ENCODE measurements around the gene SLC35E1. TPM values are rescaled to one million over a fixed set of nuclear protein-coding genes. Genes with fewer than 3 reads are reported as not detected.

The SLC35E1 gene
- total and polyA plus RNA-seq, 2 of the 4 experiments (the other 2 are of a cell fraction): 22.6 to 38.0 TPM

DNA sequence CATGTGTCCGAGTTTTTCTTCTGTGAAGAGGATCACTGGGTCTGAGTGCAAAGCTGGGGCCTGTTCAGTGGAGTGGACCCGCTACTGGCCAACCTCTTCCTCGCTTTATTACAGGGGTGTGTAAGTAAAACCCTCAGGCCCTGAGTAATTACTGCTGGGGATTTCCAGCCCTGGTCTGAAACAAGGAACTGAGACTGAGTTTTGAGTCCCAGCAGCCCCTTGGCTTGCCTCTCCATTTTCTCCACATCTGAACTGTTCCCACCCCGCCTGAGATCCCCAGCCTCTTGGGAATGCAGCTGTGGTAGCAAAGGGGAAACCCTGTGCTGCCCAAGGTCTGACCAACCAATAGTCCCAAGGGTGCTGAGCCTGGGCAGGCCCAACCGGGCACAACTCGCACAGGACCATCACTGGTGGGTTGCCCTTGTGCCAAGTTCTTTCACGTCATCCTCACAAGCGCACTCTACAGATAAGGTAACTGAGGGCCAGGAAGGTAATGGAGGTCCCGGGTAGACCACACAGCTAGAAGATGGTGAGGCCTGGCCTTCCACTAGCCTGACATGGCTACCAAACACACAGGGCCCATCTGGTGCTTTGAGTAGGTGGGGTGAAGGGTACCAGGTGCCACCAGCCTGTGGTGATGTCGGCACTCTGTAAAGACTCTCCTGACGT lies 13.7 kb upstream of the SLC35E1 start:
- Histone ChIP-seq H3K56ac (ENCODE audit: extremely low read depth, insufficient read depth, low read length) (no peak overlapping the region), H3K18ac (ENCODE audit: low read depth, low read length) (no peak overlapping the region), H2AK9ac (replicated peaks; ENCODE audit: low read depth, low read length, poor library complexity) (no peak overlapping the region), H3K9me3 (ENCODE audit: control insufficient read depth, insufficient read depth, low read length) (no peaks in the 10 kb centered on the region), H2BK5ac (ENCODE audit: low read depth, low read length, poor library complexity, severe bottlenecking) (no peak overlapping the region), H4K5ac (ENCODE audit: low read depth, low read length) (no peak overlapping the region), H4K91ac (ENCODE audit: insufficient read depth, low read depth, low read length) (no peak overlapping the region), H3K14ac (replicated peaks; ENCODE audit: low read depth, low read length) (no peak overlapping the region), H3K27ac (ENCODE audit: insufficient read depth, low read length) (no peak overlapping the region), H2BK120ac (ENCODE audit: low read depth, low read length) (no peak overlapping the region), H4K20me1 (ENCODE audit: insufficient read depth, low read length) (peaks cover 99% of the 10 kb centered on the region), H2AK5ac (ENCODE audit: low read depth, low read length) (no peak overlapping the region; the same call in 1 of the 2 replicates), H3K4me2 (ENCODE audit: low read depth, low read length) (no peak overlapping the region), H3K4ac (ENCODE audit: low read depth, low read length) (no peak overlapping the region), H4K8ac (ENCODE audit: low read depth in 2 of 2, low read length in 2 of 2) (no peak overlapping the region), H3K79me1 (ENCODE audit: low read depth in 1 of 2, low read length in 2 of 2) (peaks cover 36 to 98% of the 10 kb centered on the region in 2 experiments; a peak in 3 of 4 replicates), H2BK15ac (ENCODE audit: low read depth, low read length) (no peak overlapping the region), H3K4me3 (ENCODE audit: insufficient read depth, low read depth, low read length) (no peak overlapping the region), H3K23ac (ENCODE audit: low read depth, low read length) (no peak overlapping the region), H3K4me1 (ENCODE audit: control insufficient read depth, insufficient read depth, low read length) (peaks cover 40% of the 10 kb centered on the region), H3K9ac (ENCODE audit: low read depth, low read length) (no peak overlapping the region), H3K27me3 (ENCODE audit: control insufficient read depth, insufficient read depth, low read length) (no peaks in the 10 kb centered on the region), H2AFZ (replicated peaks; ENCODE audit: low read length, poor library complexity) (no peak overlapping the region), H3K9me1 (ENCODE audit: insufficient read depth, low read length) (peaks cover 46% of the 10 kb centered on the region), H2BK20ac (ENCODE audit: low read depth, low read length) (no peak overlapping the region), H3K36me3 (ENCODE audit: control insufficient read depth, insufficient read depth, low read length) (no peaks in the 10 kb centered on the region)
- no peak for TF ChIP-seq CTCF (conservative IDR thresholded peaks at IDR 0.05; ENCODE audit: low read depth, low read length)
- TF ChIP-seq RCOR1 (IDR thresholded peaks at IDR 0.05; ENCODE audit: insufficient replicate concordance, low read length): no peak
- TF ChIP-seq MAFK (IDR thresholded peaks at IDR 0.05; ENCODE audit: low read depth, low read length): no peak
- TF ChIP-seq SMC3 (IDR thresholded peaks at IDR 0.05; ENCODE audit: low read depth, low read length): no peak
- TF ChIP-seq POLR2A (IDR thresholded peaks at IDR 0.05; ENCODE audit: low read depth, low read length): no peak
- TF ChIP-seq FOS (IDR thresholded peaks at IDR 0.05; ENCODE audit: low read depth, low read length): no peak
- TF ChIP-seq MXI1 (IDR thresholded peaks at IDR 0.05; ENCODE audit: borderline replicate concordance, low read depth, low read length): no peak
- TF ChIP-seq USF2 (IDR thresholded peaks at IDR 0.05; ENCODE audit: low read depth, low read length): no peak
- no peak for TF ChIP-seq CEBPB (IDR thresholded peaks at IDR 0.05; ENCODE audit: low read depth, low read length)
- no peak for TF ChIP-seq CHD1 (IDR thresholded peaks at IDR 0.05; ENCODE audit: low read depth, low read length)
- no peak for TF ChIP-seq NFE2L2 (IDR thresholded peaks at IDR 0.05; ENCODE audit: low read depth, low read length)
- TF ChIP-seq, protein P1, sequence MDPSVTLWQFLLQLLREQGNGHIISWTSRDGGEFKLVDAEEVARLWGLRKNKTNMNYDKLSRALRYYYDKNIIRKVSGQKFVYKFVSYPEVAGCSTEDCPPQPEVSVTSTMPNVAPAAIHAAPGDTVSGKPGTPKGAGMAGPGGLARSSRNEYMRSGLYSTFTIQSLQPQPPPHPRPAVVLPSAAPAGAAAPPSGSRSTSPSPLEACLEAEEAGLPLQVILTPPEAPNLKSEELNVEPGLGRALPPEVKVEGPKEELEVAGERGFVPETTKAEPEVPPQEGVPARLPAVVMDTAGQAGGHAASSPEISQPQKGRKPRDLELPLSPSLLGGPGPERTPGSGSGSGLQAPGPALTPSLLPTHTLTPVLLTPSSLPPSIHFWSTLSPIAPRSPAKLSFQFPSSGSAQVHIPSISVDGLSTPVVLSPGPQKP (IDR thresholded peaks at IDR 0.05; ENCODE audit: borderline replicate concordance, low read depth, low read length): no peak
- TF ChIP-seq MAZ (IDR thresholded peaks at IDR 0.05; ENCODE audit: borderline replicate concordance, low read depth, low read length): no peak
- no TSS peak for BruUV-seq (replicated peaks)
- CTCF ChIA-PET: no interaction called here
- 92% methylated on average over 4 of the region's 11 CpGs; no CpG with 5 or more reads in 1 of the 2 experiments for WGBS, 2 experiments (ENCODE audit: extremely low coverage in 2 of 2, insufficient read length in 1 of 2)
- in situ Hi-C loops (cut with MboI; ENCODE audit: low sequenced_read_pairs) (no loop called here), intact Hi-C loops (cut with micrococcal nuclease) (no loop called here), dilution Hi-C loops (cut with HindIII; ENCODE audit: low sequenced_read_pairs, unreplicated experiment) (no loop called here)
- POLR2A ChIA-PET (ENCODE audit: unreplicated experiment): interaction anchor here (0.7 kb wide), 1 partner anchor 42 kb away, joined by 3 read pairs; the partner anchor contains the start of gene MED26
- ATAC-seq (ENCODE audit: low read depth) (no peak), DNase-seq (peak; percentile 19)

All from IMR-90 (cell line).